Naive B cell (primary cell): Measurements from ENCODE around the gene NUP37. TPM values are rescaled to one million over a fixed set of nuclear protein-coding genes. Genes with fewer than 3 reads are reported as not detected.
A peak's percentile ranks its signal among the peaks of the same experiment; 100 is the strongest.
"Not testable (repeated sequence)": the region's sequence is repeated elsewhere in the genome, so short reads cannot be mapped to it uniquely, and the experiment has no call there.

Experiments used
- ATAC-seq, 2 donors: fragments of 150-1000 bp; cut with Tn5 transposase; 2 replicates each; pipeline ENCODE4 v1.10.0; 2021; ENCODE audit warnings: low read depth in 2 of 2, mild to moderate bottlenecking in 2 of 2, moderate library complexity in 2 of 2
- DNase-seq: peaks from one replicate; pipeline ENCODE4 v3.0.0; 2022
- H3K27ac Mint-ChIP-seq, 6 donors: one replicate each; pipeline ENCODE4 v1.8.0; 2020 to 2022; ENCODE audit warnings: mild to moderate bottlenecking in 6 of 6, mixed read lengths in 6 of 6, moderate library complexity in 5 of 6, inconsistent platforms in 2 of 6
- H3K27me3 Mint-ChIP-seq, 3 donors: one replicate each; pipeline ENCODE4 v1.8.0; 2021 to 2022; ENCODE audit warnings: mixed read lengths in 3 of 3, mild to moderate bottlenecking in 1 of 3
- H3K36me3 Mint-ChIP-seq, 2 donors: one replicate each; pipeline ENCODE4 v1.8.0; 2020 to 2022; ENCODE audit warnings: mixed read lengths in 2 of 2, inconsistent platforms in 1 of 2, mild to moderate bottlenecking in 1 of 2
- H3K4me1 Mint-ChIP-seq, 3 donors: one replicate each; pipeline ENCODE4 v1.8.0; 2020 to 2022; ENCODE audit warnings: mixed read lengths in 3 of 3, inconsistent platforms in 1 of 3, mild to moderate bottlenecking in 1 of 3, moderate library complexity in 1 of 3
- H3K4me3 Mint-ChIP-seq, 8 donors: one replicate each; pipeline ENCODE4 v1.8.0; 2020 to 2022; ENCODE audit warnings: mild to moderate bottlenecking in 8 of 8, mixed read lengths in 8 of 8, moderate library complexity in 8 of 8, inconsistent platforms in 2 of 8
- H3K9me3 Mint-ChIP-seq, 7 donors: one replicate each; pipeline ENCODE4 v1.8.0; 2020 to 2022; ENCODE audit warnings: mixed read lengths in 7 of 7, mild to moderate bottlenecking in 5 of 7, inconsistent platforms in 2 of 7, moderate library complexity in 1 of 7
- polyA plus RNA-seq, 6 donors: library from polyadenylated mRNA; unstranded; fragments of 300-500 nt; fragmentation: Illumina TruSeq; gene quantifications; one replicate each; pipeline ENCODE4 v1.2.3, GENCODE V29; 2021; ENCODE audit warnings: low read depth in 6 of 6

NUP37 gene
- polyA plus RNA-seq, 6 donors from 2014 or later, result 31.4 to 39.6 (median 37.6) TPM

GRCh38 chr12:102118874-102119273 is 1.0 kb downstream of the NUP37 start:
- DNase-seq (no peak), ATAC-seq (no peak)
- Mint-ChIP-seq H3K36me3 (peaks cover 0 to 6% of the 10 kb centered on the region in 2 donors), H3K27me3 (no peaks in the 10 kb centered on the region), H3K27ac (peak overlapping the region in 4 of 6 donors; percentile 28 to 96 (median 60)), H3K4me3 (peak overlapping the region in 7 of 8 donors; percentile 56 to 97 (median 92)), H3K4me1 (peaks cover 9 to 28% (median 19%) of the 10 kb centered on the region in 3 donors), H3K9me3 (no peaks in the 10 kb centered on the region)

GRCh38 chr12:102116392-102116791 is 3.5 kb downstream of the NUP37 start:
- peaks cover 9 to 28% (median 19%) of the 10 kb centered on the region in 3 donors for H3K4me1 Mint-ChIP-seq
- H3K27ac Mint-ChIP-seq, result peak overlapping the region in 2 of 6 donors; percentile 47 to 65
- DNase-seq (no peak), ATAC-seq (no peak)
- peak overlapping the region in 1 of 8 donors; percentile 36 for H3K4me3 Mint-ChIP-seq
- no peaks in the 10 kb centered on the region for H3K9me3 Mint-ChIP-seq
- H3K27me3 Mint-ChIP-seq, result no peaks in the 10 kb centered on the region
- H3K36me3 Mint-ChIP-seq, result peaks cover 0 to 11% of the 10 kb centered on the region in 2 donors

- Mint-ChIP-seq H3K27ac (no peak overlapping the region), H3K36me3 (peaks cover 18 to 25% of the 10 kb centered on the region in 2 donors), H3K4me1 (peaks cover 3 to 9% (median 4%) of the 10 kb centered on the region in 3 donors), H3K4me3 (no peak overlapping the region), H3K27me3 (no peaks in the 10 kb centered on the region), H3K9me3 (no peaks in the 10 kb centered on the region)
- ATAC-seq (no peak), DNase-seq (no peak)
Observed at GRCh38 chr12:102114212-102114611, 5.7 kb downstream of the NUP37 start.

GRCh38 chr12:102110782-102111181 is 9.1 kb downstream of the NUP37 start:
- Mint-ChIP-seq H3K27me3 (no peaks in the 10 kb centered on the region), H3K27ac (no peak overlapping the region), H3K36me3 (peaks cover 42 to 50% of the 10 kb centered on the region in 2 donors), H3K4me1 (peaks cover 3 to 14% (median 5%) of the 10 kb centered on the region in 3 donors), H3K4me3 (no peak overlapping the region), H3K9me3 (peaks cover 0 to 6% (median 0%) of the 10 kb centered on the region in 7 donors)
- ATAC-seq, result no peak
- DNase-seq, result no peak

GRCh38 chr12:102107970-102108369 is 11.9 kb downstream of the NUP37 start:
- H3K4me3 Mint-ChIP-seq, result no peak overlapping the region
- peaks cover 53 to 63% of the 10 kb centered on the region in 2 donors for H3K36me3 Mint-ChIP-seq
- DNase-seq (no peak), ATAC-seq (no peak)
- H3K27ac Mint-ChIP-seq, result no peak overlapping the region
- H3K4me1 Mint-ChIP-seq, result peaks cover 3 to 9% (median 5%) of the 10 kb centered on the region in 3 donors
- peaks cover 0 to 6% (median 0%) of the 10 kb centered on the region in 7 donors for H3K9me3 Mint-ChIP-seq
- H3K27me3 Mint-ChIP-seq, result no peaks in the 10 kb centered on the region

- DNase-seq, result no peak
- Mint-ChIP-seq H3K4me3 (no peak overlapping the region), H3K27ac (peak overlapping the region in 2 of 6 donors; percentile 53 to 76), H3K36me3 (peaks cover 53 to 71% of the 10 kb centered on the region in 2 donors), H3K9me3 (peaks cover 0 to 6% (median 0%) of the 10 kb centered on the region in 7 donors), H3K27me3 (no peaks in the 10 kb centered on the region), H3K4me1 (peaks cover 3 to 9% (median 5%) of the 10 kb centered on the region in 3 donors)
- ATAC-seq, result no peak
Observed at GRCh38 chr12:102106905-102107304, 13.0 kb downstream of the NUP37 start.

- Mint-ChIP-seq H3K27ac (no peak overlapping the region), H3K4me1 (peaks cover 0 to 3% (median 0%) of the 10 kb centered on the region in 3 donors), H3K27me3 (no peaks in the 10 kb centered on the region), H3K9me3 (no peaks in the 10 kb centered on the region), H3K36me3 (no peaks in the 10 kb centered on the region), H3K4me3 (no peak overlapping the region)
- DNase-seq (no peak), ATAC-seq (no peak)
Observed at GRCh38 chr12:102096855-102097254, 23.1 kb downstream of the NUP37 start.

GRCh38 chr12:102095677-102096263 is 24.1 kb downstream of the NUP37 start:
- Mint-ChIP-seq H3K4me1 (peaks cover 0 to 3% (median 0%) of the 10 kb centered on the region in 3 donors), H3K9me3 (no peaks in the 10 kb centered on the region), H3K36me3 (no peaks in the 10 kb centered on the region), H3K4me3 (no peak overlapping the region), H3K27ac (no peak overlapping the region), H3K27me3 (no peaks in the 10 kb centered on the region)
- ATAC-seq, result no peak
- no peak for DNase-seq

GRCh38 chr12:102093319-102093718 is 26.6 kb downstream of the NUP37 start:
- H3K36me3 Mint-ChIP-seq, result peaks cover 6 to 7% of the 10 kb centered on the region in 2 donors
- H3K27ac Mint-ChIP-seq, result no peak overlapping the region

GRCh38 chr12:102089228-102089835 is 30.6 kb downstream of the NUP37 start:
- H3K36me3 Mint-ChIP-seq, result peaks cover 9 to 13% of the 10 kb centered on the region in 2 donors
- H3K4me3 Mint-ChIP-seq, H3K27ac Mint-ChIP-seq, DNase-seq, H3K4me1 Mint-ChIP-seq, ATAC-seq, H3K9me3 Mint-ChIP-seq, H3K27me3 Mint-ChIP-seq: not testable (repeated sequence)

More at GRCh38 chr12:102093319-102093718, 26.6 kb downstream of the NUP37 start:
- Mint-ChIP-seq H3K27me3 (no peaks in the 10 kb centered on the region), H3K4me1 (peaks cover 0 to 3% (median 0%) of the 10 kb centered on the region in 3 donors), H3K9me3 (peaks cover 0 to 2% (median 0%) of the 10 kb centered on the region in 7 donors), H3K4me3 (no peak overlapping the region)
- no peak for DNase-seq
- ATAC-seq, result no peak

- Mint-ChIP-seq H3K27me3 (no peaks in the 10 kb centered on the region), H3K4me3 (no peak overlapping the region), H3K27ac (peak overlapping the region in 2 of 6 donors; percentile 38 to 67), H3K4me1 (no peaks in the 10 kb centered on the region), H3K9me3 (no peaks in the 10 kb centered on the region), H3K36me3 (peaks cover 26 to 32% of the 10 kb centered on the region in 2 donors)
- ATAC-seq (no peak), DNase-seq (no peak)
Observed at GRCh38 chr12:102080842-102081241, 39.1 kb downstream of the NUP37 start.

GRCh38 chr12:102072092-102072491 is 47.8 kb downstream of the NUP37 start:
- not testable (repeated sequence) for H3K9me3 Mint-ChIP-seq, H3K4me1 Mint-ChIP-seq, H3K27me3 Mint-ChIP-seq, DNase-seq, H3K4me3 Mint-ChIP-seq, H3K36me3 Mint-ChIP-seq, ATAC-seq
- H3K27ac Mint-ChIP-seq, result peak overlapping the region in 1 of 6 donors; percentile 9

- H3K4me1 Mint-ChIP-seq, result no peaks in the 10 kb centered on the region
- H3K36me3 Mint-ChIP-seq, result no peaks in the 10 kb centered on the region
- H3K4me3 Mint-ChIP-seq, result no peak overlapping the region
- H3K27me3 Mint-ChIP-seq, result peaks cover 0 to 9% (median 5%) of the 10 kb centered on the region in 3 donors
- H3K9me3 Mint-ChIP-seq, result no peaks in the 10 kb centered on the region
- DNase-seq (no peak), ATAC-seq (no peak)
- no peak overlapping the region for H3K27ac Mint-ChIP-seq
Observed at GRCh38 chr12:102069707-102070106, 50.2 kb downstream of the NUP37 start.
